ENCODE measurements around the gene PDGFA. TPM values are rescaled to one million over a fixed set of nuclear protein-coding genes. Genes with fewer than 3 reads are reported as not detected.

PDGFA gene
- total and polyA plus RNA-seq, 8 donors = 25.9 to 69.4 (median 36.3) TPM

DNA sequence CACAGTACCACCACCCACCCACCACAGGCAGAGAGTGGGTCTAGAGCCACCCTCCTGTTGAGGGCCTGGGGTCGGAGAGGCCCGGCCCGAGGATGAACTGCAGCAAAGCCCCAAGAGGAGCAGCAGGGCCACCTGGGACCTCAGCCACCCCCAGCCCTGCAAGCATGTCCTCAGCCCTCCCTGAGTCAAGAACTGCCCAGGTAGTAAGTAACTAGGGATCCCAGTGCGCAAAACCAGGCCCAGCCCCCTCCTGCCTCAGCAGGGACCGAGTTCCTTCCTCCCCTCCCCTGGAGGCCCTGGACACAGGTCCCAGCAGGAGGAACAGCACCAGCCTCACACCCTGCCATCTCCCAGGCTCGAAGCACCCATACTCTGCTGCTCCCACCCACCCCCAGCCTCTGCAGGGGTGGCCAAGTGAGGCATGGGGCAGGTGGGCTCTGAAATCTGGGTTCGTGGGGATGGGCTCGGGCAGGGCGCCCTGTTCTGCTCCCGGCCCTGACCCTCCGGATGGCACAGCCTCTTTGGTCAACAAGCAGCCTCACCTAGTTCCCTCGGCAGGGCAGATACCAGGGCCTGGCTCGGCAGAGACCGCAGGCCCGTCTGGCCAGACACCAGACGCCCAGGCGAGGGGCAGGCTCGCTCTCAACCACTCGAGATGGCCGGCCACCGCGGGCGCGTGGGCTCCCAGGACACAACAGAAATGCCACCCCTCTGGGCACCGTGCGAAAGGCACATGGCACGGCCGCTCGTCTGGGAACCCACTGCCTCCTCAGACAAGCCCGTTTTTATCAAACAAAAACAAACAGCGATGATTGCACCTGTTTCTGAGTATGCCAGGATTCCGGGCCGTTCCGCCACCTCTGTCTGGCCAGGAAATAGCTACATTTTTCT lies 15.2 kb downstream of the PDGFA start:
- peaks cover 0 to 36% of the 10 kb centered on the region in 2 donors for H3K36me3 ChIP-seq
- intact Hi-C loops (cut with DNase I) = no loop called here
- no peaks in the 10 kb centered on the region for H3K9me3 ChIP-seq
- TF ChIP-seq, protein P1, sequence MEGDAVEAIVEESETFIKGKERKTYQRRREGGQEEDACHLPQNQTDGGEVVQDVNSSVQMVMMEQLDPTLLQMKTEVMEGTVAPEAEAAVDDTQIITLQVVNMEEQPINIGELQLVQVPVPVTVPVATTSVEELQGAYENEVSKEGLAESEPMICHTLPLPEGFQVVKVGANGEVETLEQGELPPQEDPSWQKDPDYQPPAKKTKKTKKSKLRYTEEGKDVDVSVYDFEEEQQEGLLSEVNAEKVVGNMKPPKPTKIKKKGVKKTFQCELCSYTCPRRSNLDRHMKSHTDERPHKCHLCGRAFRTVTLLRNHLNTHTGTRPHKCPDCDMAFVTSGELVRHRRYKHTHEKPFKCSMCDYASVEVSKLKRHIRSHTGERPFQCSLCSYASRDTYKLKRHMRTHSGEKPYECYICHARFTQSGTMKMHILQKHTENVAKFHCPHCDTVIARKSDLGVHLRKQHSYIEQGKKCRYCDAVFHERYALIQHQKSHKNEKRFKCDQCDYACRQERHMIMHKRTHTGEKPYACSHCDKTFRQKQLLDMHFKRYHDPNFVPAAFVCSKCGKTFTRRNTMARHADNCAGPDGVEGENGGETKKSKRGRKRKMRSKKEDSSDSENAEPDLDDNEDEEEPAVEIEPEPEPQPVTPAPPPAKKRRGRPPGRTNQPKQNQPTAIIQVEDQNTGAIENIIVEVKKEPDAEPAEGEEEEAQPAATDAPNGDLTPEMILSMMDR (IDR thresholded peaks at IDR 0.05) = no peak
- H3K4me3 ChIP-seq = no peak overlapping the region
- H3K4me1 ChIP-seq = peaks cover 5 to 18% of the 10 kb centered on the region in 2 donors
- ATAC-seq (peak; percentile 49), DNase-seq (peak in 2 of 4 donors; percentile 36 to 83)
- no peaks in the 10 kb centered on the region for H3K27me3 ChIP-seq
- peak overlapping the region; percentile 55 to 78 for H3K27ac ChIP-seq

DNA sequence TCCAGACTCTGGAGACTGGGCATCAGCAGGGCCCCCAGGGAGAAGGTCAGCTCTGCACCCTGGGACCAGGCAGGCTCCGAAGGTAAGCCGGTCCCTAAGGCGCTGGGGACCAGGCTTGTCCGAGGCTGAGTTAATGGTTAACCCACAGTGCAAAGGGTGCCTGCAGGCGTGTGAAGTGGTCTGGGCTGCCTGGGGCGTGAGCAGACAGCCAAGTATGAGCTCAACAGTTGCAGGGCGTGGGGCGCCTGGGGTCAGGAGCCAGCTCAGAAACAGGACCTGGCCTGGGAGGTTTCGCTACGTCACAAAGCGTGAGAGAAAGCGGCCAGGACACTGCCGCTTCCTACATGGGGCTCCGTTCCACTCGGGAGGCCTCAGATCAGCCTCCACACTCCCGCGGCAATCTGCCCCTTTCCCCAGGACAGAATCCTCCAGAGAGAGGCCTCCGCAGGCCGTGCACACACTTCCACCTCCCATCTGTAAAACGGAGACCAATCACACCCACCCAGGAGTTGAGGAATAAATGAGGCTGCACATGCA lies 16.0 kb downstream of the PDGFA start:
- no peaks in the 10 kb centered on the region for H3K9me3 ChIP-seq
- H3K27ac ChIP-seq = peak overlapping the region; percentile 55 to 78
- H3K4me1 ChIP-seq = peaks cover 5 to 18% of the 10 kb centered on the region in 2 donors
- DNase-seq (peak in 3 of 4 donors; percentile 85 to 90 (median 88)), ATAC-seq (peak; percentile 90)
- intact Hi-C loops (cut with DNase I) = no loop called here
- no peak overlapping the region for H3K4me3 ChIP-seq
- TF ChIP-seq, protein P1 (IDR thresholded peaks at IDR 0.05) = no peak
- H3K27me3 ChIP-seq = no peaks in the 10 kb centered on the region
- H3K36me3 ChIP-seq = peaks cover 0 to 35% of the 10 kb centered on the region in 2 donors

DNA sequence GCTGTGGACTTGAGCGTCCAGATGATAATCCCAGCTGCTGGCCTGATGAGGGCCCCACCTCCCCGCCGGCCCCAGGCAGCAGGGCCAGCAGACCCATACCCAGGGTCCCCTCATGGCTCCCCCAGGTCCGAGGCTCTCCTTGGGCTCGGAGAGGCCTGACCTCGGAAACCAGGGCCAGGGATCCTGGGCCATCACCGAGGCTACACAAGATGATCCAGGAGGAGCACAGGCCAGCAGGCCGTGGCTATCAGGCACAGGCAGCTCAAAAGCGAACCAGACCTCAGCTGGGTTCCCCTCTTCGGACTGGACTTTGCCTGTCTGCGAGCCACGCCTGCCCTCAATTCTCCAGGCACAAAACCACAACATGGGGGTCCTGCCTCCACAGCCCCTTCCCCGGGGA lies 17.4 kb downstream of the PDGFA start:
- peaks cover 0 to 47% of the 10 kb centered on the region in 2 donors for H3K36me3 ChIP-seq
- no peaks in the 10 kb centered on the region for H3K9me3 ChIP-seq
- TF ChIP-seq, protein P1 (IDR thresholded peaks at IDR 0.05) = no peak
- no peaks in the 10 kb centered on the region for H3K27me3 ChIP-seq
- no peak overlapping the region for H3K4me3 ChIP-seq
- no peak overlapping the region for H3K27ac ChIP-seq
- no peak for ATAC-seq
- peaks cover 5 to 18% of the 10 kb centered on the region in 2 donors for H3K4me1 ChIP-seq
- intact Hi-C loops (cut with DNase I) = no loop called here
- peak in 1 of 4 donors; percentile 39 for DNase-seq

DNA sequence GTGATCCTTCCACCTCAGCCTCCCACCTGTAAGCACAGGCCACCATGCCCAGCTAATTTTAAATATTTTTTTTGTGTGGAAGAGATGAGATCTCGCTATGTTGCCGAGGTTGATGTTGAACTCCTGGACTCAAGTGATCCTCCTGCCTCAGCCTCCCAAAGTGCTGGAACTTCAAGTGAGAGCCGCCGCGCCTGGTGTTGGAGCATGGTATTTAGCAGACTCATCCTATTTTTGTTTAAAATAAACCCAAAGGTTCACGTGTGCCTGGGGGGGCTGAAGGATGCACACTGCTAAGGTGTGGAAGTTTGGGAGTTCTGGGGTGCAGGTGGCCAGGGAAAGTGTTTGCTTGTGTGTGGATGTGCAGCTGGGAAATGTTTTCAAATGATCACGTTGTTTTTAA lies 18.1 kb downstream of the PDGFA start:
- H3K4me3 ChIP-seq = no peak overlapping the region
- ATAC-seq (no peak), DNase-seq (peak in 1 of 4 donors; percentile 52)
- H3K27me3 ChIP-seq = no peaks in the 10 kb centered on the region
- H3K36me3 ChIP-seq = peaks cover 0 to 52% of the 10 kb centered on the region in 2 donors
- peaks cover 5 to 18% of the 10 kb centered on the region in 2 donors for H3K4me1 ChIP-seq
- TF ChIP-seq, protein P1 (IDR thresholded peaks at IDR 0.05) = no peak
- intact Hi-C loops (cut with DNase I) = no loop called here
- no peak overlapping the region for H3K27ac ChIP-seq
- H3K9me3 ChIP-seq = no peaks in the 10 kb centered on the region
